GM12892 (cell line): Measurements from ENCODE around the gene CNTLN.

Experiments used
- POLR2A ChIP-seq: IDR thresholded peaks from 2 replicates; pipeline ENCODE4 v1.6.1; 2011; ENCODE audit warnings: low read depth, low read length, control low read depth
- POLR2AphosphoS5 ChIP-seq: IDR thresholded peaks from 2 replicates; pipeline ENCODE4 v1.6.1; 2011; ENCODE audit warnings: low read depth, low read length, control low read depth

- TF ChIP-seq POLR2A = no peak
- no peak for TF ChIP-seq POLR2AphosphoS5
Measured at GRCh38 chr9:17389026-17389425, 254.2 kb downstream of the CNTLN start.
